Choroid plexus epithelial cell (primary cell): ENCODE results near the gene SIGLEC1.

Experiments used
- DNase-seq: peaks from one replicate; pipeline ENCODE4 v3.0.0-alpha.2; 2010; ENCODE audit warnings: low read depth
- H3K4me3 ChIP-seq: 2 replicates; pipeline ENCODE4 v1.5.1; 2011; ENCODE audit warnings: low read depth, mild to moderate bottlenecking, control low read depth, low read length, moderate library complexity
- CTCF ChIP-seq: conservative IDR thresholded peaks from 2 replicates; pipeline ENCODE4 v1.5.1; 2011; ENCODE audit warnings: low read depth, mild to moderate bottlenecking, control low read depth, inconsistent platforms, low read length, moderate library complexity

SIGLEC1 gene

DNA sequence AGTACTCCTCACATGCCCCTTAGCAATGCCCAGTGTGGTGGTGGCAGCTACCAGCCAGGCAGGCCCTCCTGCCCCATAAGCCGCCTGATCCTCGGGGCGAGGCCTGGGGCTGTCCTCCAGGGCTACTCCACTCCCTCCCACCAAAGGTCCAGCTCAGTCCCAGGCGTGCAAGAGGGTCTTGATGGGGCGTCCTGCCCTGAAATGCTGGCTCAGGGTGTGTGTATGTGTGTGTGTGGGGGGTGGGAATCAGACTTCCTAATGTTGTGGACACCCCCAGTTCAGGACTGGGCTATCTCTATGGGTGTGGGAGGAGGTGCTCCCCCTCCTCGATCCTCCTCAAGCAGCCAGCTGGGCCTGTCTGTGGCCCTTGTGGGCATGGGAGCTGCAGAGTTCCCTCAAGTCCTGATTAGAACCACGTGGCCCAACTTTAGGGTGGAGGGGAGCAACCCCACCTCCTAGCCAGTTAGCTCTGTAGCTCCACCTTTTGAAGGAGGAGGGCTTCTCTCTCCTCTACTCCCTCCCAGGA, 27.6 kb upstream of the SIGLEC1 start:
- no peak for TF ChIP-seq CTCF
- H3K4me3 ChIP-seq = no peak overlapping the region
- DNase-seq = no peak

- TF ChIP-seq CTCF = no peak
- no peak overlapping the region for H3K4me3 ChIP-seq
These were observed 26.9 kb upstream of the SIGLEC1 start for GRCh38 chr20:3739054-3739925.

DNA sequence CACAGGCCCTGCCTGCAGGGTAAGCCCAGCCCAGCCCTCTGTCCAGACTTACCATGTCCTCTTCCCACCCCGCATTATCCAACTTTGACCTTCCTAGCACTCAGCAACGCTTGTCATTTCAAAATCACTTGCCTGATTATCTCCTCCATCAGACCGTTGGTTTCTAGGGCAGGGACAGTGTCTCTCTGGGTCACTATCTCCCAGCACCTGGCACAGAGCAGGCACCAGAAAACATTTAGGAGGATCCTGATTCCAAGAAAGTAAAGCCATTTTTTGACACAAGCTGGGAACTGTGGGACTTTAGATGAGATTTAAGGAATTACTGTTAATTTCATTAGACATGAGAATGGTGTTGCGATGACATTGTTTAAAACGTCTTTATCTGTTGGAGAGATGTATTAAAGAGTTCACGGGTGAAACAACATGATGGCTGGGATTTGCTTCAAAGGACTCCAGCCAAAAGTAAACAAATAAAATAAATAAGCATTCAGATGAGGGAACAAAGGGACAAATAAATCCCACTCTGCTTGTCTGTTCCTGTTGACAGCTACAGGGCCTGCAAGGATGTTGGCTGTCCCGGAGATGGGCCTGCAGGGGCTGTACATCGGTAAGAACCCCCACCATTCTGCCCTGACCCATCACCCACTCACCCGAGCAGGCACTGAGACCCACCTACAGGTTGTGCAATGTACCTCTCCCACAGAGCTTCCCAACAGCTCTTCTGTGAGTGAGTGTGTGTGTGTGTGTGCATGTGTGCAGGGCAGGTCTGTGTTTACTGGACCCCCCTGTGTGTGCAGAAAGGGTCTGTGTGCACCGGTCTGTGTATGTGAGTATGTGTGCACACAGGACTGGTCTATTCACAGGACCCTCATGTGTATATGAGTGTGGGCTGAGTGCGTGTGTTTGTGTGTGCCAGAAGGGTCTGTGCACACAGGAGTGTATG, 26.0 kb upstream of the SIGLEC1 start:
- no peak for TF ChIP-seq CTCF
- peak; percentile 45 for DNase-seq
- H3K4me3 ChIP-seq = no peak overlapping the region

More at GRCh38 chr20:3739054-3739925, 26.9 kb upstream of the SIGLEC1 start:
- no peak for DNase-seq

GRCh38 chr20:3735768-3736167, 23.4 kb upstream of the SIGLEC1 start:
- no peak overlapping the region for H3K4me3 ChIP-seq
- no peak for DNase-seq
- no peak for TF ChIP-seq CTCF

DNA sequence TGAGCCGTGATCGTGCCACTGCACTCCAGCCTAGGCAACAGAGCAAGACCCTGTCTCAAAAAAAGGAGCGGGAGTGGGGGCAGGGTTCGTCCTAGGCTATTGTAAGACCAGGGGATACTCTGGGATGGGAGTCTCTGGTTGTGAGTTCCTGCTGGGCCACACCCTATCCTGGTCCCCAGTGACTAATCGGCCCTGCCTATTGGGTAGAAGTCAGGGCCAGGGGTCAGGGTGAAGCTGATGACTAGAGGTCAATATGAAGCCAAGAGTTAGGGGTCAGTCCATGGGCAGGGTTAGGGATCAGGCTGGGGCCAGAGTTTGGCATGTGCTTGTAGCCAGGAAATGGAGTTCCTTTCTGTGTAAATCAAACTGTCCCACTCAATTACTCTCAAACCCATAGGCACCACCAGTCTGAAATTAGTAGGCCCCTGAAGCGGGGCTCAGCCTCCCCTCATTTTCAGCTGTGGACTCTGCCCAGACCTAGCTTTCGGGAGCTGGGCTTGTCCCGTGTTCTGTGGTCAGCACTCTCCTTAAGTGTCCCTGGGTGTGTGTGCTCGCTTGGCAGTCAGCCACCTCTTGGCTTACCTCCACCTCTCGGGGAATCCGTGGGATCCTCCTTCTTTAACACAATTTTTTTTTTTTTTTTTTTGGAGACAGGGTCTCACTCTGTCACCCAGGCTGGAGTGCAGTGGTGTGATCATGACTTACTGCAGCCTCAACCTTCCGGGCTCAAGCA, 21.9 kb upstream of the SIGLEC1 start:
- TF ChIP-seq CTCF = no peak
- DNase-seq = no peak
- H3K4me3 ChIP-seq = no peak overlapping the region
